Muscle layer of duodenum (tissue), 2 donors: Measurements from ENCODE around the gene TTC7B.
"Not testable (repeated sequence)": the region's sequence is repeated elsewhere in the genome, so short reads cannot be mapped to it uniquely, and the experiment has no call there.

ENCODE experiments used
- H3K27ac ChIP-seq: one replicate; pipeline ENCODE4 v1.7.0; 2013; ENCODE audit warnings: mild to moderate bottlenecking, low read length
- H3K27me3 ChIP-seq: one replicate; pipeline ENCODE4 v1.7.0; 2013; ENCODE audit warnings: low read depth, mild to moderate bottlenecking, control low read depth, low read length
- H3K36me3 ChIP-seq, 2 donors: one replicate each; pipeline ENCODE4 v1.7.0; 2013; ENCODE audit warnings: low read length in 2 of 2, control low read depth in 1 of 2, mild to moderate bottlenecking in 1 of 2; ENCODE audit not compliant: insufficient read depth in 2 of 2, control insufficient read depth in 1 of 2
- H3K4me1 ChIP-seq, 2 donors: one replicate each; pipeline ENCODE4 v1.7.0; 2013; ENCODE audit warnings: low read length in 2 of 2, mild to moderate bottlenecking in 2 of 2, control low read depth in 1 of 2, moderate library complexity in 1 of 2; ENCODE audit not compliant: insufficient read depth in 2 of 2, control insufficient read depth in 1 of 2
- H3K4me3 ChIP-seq, 2 donors: one replicate each; pipeline ENCODE4 v1.7.0; 2013; ENCODE audit warnings: low read length in 2 of 2, low read depth in 1 of 2, mild to moderate bottlenecking in 1 of 2
- H3K9me3 ChIP-seq, 2 donors: one replicate each; pipeline ENCODE4 v1.7.0; 2013; ENCODE audit warnings: low read length in 2 of 2, control low read depth in 1 of 2, mild to moderate bottlenecking in 1 of 2; ENCODE audit not compliant: control insufficient read depth in 1 of 2
- donor health status: healthy.

The TTC7B gene

GRCh38 chr14:90815822-90816662 lies at the start of gene TTC7B:
Gene TTC7B (minus strand): TSS chr14:90816430. CDS start chr14:90816295, 135 bp downstream.
- H3K9me3 ChIP-seq: no peaks in the 10 kb centered on the region
- H3K4me1 ChIP-seq: peaks cover 0 to 18% of the 10 kb centered on the region in 2 donors
- peak within 1 kb of the TSS; percentile 78 to 79 for H3K4me3 ChIP-seq
- H3K36me3 ChIP-seq: no peaks in the 10 kb centered on the region
- no peak within 1 kb of the TSS for H3K27ac ChIP-seq
- no peaks in the 10 kb centered on the region for H3K27me3 ChIP-seq

- Histone ChIP-seq H3K36me3 (no peaks in the 10 kb centered on the region), H3K9me3 (no peaks in the 10 kb centered on the region), H3K4me3 (no peak overlapping the region), H3K4me1 (peaks cover 0 to 6% of the 10 kb centered on the region in 2 donors), H3K27me3 (no peaks in the 10 kb centered on the region), H3K27ac (no peak overlapping the region)
Measured at GRCh38 chr14:90864741-90865140, 48.5 kb upstream of the TTC7B start.

GRCh38 chr14:90858511-90858910 lies 42.3 kb upstream of the TTC7B start:
- H3K27ac ChIP-seq: no peak overlapping the region
- H3K27me3 ChIP-seq: no peaks in the 10 kb centered on the region
- H3K36me3 ChIP-seq: no peaks in the 10 kb centered on the region
- H3K9me3 ChIP-seq: no peaks in the 10 kb centered on the region
- H3K4me1 ChIP-seq: no peaks in the 10 kb centered on the region
- no peak overlapping the region for H3K4me3 ChIP-seq

GRCh38 chr14:90857866-90858265 lies 41.6 kb upstream of the TTC7B start:
- Histone ChIP-seq H3K4me1 (no peaks in the 10 kb centered on the region), H3K36me3 (no peaks in the 10 kb centered on the region), H3K27me3 (no peaks in the 10 kb centered on the region), H3K27ac (no peak overlapping the region), H3K4me3 (no peak overlapping the region), H3K9me3 (no peaks in the 10 kb centered on the region)

GRCh38 chr14:90856115-90856514 lies 39.9 kb upstream of the TTC7B start:
- H3K4me1 ChIP-seq, H3K27me3 ChIP-seq, H3K36me3 ChIP-seq, H3K27ac ChIP-seq, H3K4me3 ChIP-seq, H3K9me3 ChIP-seq: not testable (repeated sequence)

- H3K4me1 ChIP-seq: no peaks in the 10 kb centered on the region
- no peak overlapping the region for H3K27ac ChIP-seq
- H3K9me3 ChIP-seq: no peaks in the 10 kb centered on the region
- H3K36me3 ChIP-seq: no peaks in the 10 kb centered on the region
- no peak overlapping the region for H3K4me3 ChIP-seq
- H3K27me3 ChIP-seq: no peaks in the 10 kb centered on the region
Measured at GRCh38 chr14:90853116-90853515, 36.9 kb upstream of the TTC7B start.

GRCh38 chr14:90851327-90852036 lies 35.3 kb upstream of the TTC7B start:
- H3K27ac ChIP-seq: no peak overlapping the region
- no peaks in the 10 kb centered on the region for H3K4me1 ChIP-seq
- H3K36me3 ChIP-seq: no peaks in the 10 kb centered on the region
- H3K4me3 ChIP-seq: no peak overlapping the region
- H3K27me3 ChIP-seq: no peaks in the 10 kb centered on the region
- no peaks in the 10 kb centered on the region for H3K9me3 ChIP-seq

- H3K9me3 ChIP-seq: no peaks in the 10 kb centered on the region
- no peaks in the 10 kb centered on the region for H3K27me3 ChIP-seq
- no peaks in the 10 kb centered on the region for H3K4me1 ChIP-seq
- peaks cover 0 to 6% of the 10 kb centered on the region in 2 donors for H3K36me3 ChIP-seq
- H3K4me3 ChIP-seq: no peak overlapping the region
- no peak overlapping the region for H3K27ac ChIP-seq
Measured at GRCh38 chr14:90850487-90850886, 34.3 kb upstream of the TTC7B start.

- H3K36me3 ChIP-seq: peaks cover 0 to 7% of the 10 kb centered on the region in 2 donors
- no peak overlapping the region for H3K4me3 ChIP-seq
- H3K27me3 ChIP-seq: no peaks in the 10 kb centered on the region
- H3K9me3 ChIP-seq: no peaks in the 10 kb centered on the region
- no peak overlapping the region for H3K27ac ChIP-seq
- no peaks in the 10 kb centered on the region for H3K4me1 ChIP-seq
Measured at GRCh38 chr14:90849787-90850444, 33.7 kb upstream of the TTC7B start.

GRCh38 chr14:90848944-90849731 lies 32.9 kb upstream of the TTC7B start:
- Histone ChIP-seq H3K27ac (no peak overlapping the region), H3K36me3 (peaks cover 0 to 7% of the 10 kb centered on the region in 2 donors), H3K4me1 (no peaks in the 10 kb centered on the region), H3K9me3 (no peaks in the 10 kb centered on the region), H3K27me3 (no peaks in the 10 kb centered on the region), H3K4me3 (no peak overlapping the region)

- no peaks in the 10 kb centered on the region for H3K9me3 ChIP-seq
- H3K36me3 ChIP-seq: peaks cover 0 to 7% of the 10 kb centered on the region in 2 donors
- H3K4me3 ChIP-seq: no peak overlapping the region
- no peak overlapping the region for H3K27ac ChIP-seq
- H3K27me3 ChIP-seq: no peaks in the 10 kb centered on the region
- H3K4me1 ChIP-seq: no peaks in the 10 kb centered on the region
Measured at GRCh38 chr14:90846511-90846910, 30.3 kb upstream of the TTC7B start.
